ENCODE measurements around the gene SLCO3A1.

The SLCO3A1 gene

GRCh38 chr15:91916051-91916450, 62.5 kb downstream of the SLCO3A1 start:
- no peak for DNase-seq

- no peak for DNase-seq
These were observed 64.3 kb downstream of the SLCO3A1 start for GRCh38 chr15:91917686-91918360.

- no peak for DNase-seq
These were observed 65.6 kb downstream of the SLCO3A1 start for GRCh38 chr15:91919014-91919534.

GRCh38 chr15:91921188-91921842, 67.8 kb downstream of the SLCO3A1 start:
- no peak for DNase-seq

- no peak for DNase-seq
These were observed 68.3 kb downstream of the SLCO3A1 start for GRCh38 chr15:91921843-91922198.

- DNase-seq: no peak
These were observed 69.4 kb downstream of the SLCO3A1 start for GRCh38 chr15:91922646-91923547.

- DNase-seq: no peak
These were observed 70.7 kb downstream of the SLCO3A1 start for GRCh38 chr15:91924183-91924582.

GRCh38 chr15:91924837-91925495, 71.5 kb downstream of the SLCO3A1 start:
- DNase-seq: no peak

GRCh38 chr15:91925794-91926193, 72.3 kb downstream of the SLCO3A1 start:
- DNase-seq: no peak

GRCh38 chr15:91926908-91927270, 73.4 kb downstream of the SLCO3A1 start:
- DNase-seq: no peak

GRCh38 chr15:91927585-91927984, 74.1 kb downstream of the SLCO3A1 start:
- no peak for DNase-seq

GRCh38 chr15:91928675-91929074, 75.2 kb downstream of the SLCO3A1 start:
- no peak for DNase-seq

GRCh38 chr15:91929509-91929908, 76.0 kb downstream of the SLCO3A1 start:
- no peak for DNase-seq

GRCh38 chr15:91930092-91930491, 76.6 kb downstream of the SLCO3A1 start:
- no peak for DNase-seq

GRCh38 chr15:91936182-91936775, 82.8 kb downstream of the SLCO3A1 start:
- no peak for DNase-seq

- no peak for DNase-seq
These were observed 83.4 kb downstream of the SLCO3A1 start for GRCh38 chr15:91936927-91937326.

- no peak for DNase-seq
These were observed 84.6 kb downstream of the SLCO3A1 start for GRCh38 chr15:91938136-91938535.

GRCh38 chr15:91939403-91939831, 85.9 kb downstream of the SLCO3A1 start:
- no peak for DNase-seq

- DNase-seq: no peak
These were observed 87.2 kb downstream of the SLCO3A1 start for GRCh38 chr15:91940496-91941381.

- DNase-seq: no peak
These were observed 88.6 kb downstream of the SLCO3A1 start for GRCh38 chr15:91941871-91942658.

Measured in activated CD4-positive, alpha-beta T cell treated with anti-CD3 and anti-CD28 coated beads for 4 hours (primary cell).